ENCODE measurements around the gene TEX13D.

Gene TEX13D

GRCh38 chrX:124378643-124379042 is 46.2 kb downstream of the TEX13D start:
- DNase-seq (ENCODE audit: extremely low read depth, low read depth) = no peak
- no peak for TF ChIP-seq CTCF (IDR thresholded peaks at IDR 0.05; ENCODE audit: low read depth, low read length)

GRCh38 chrX:124383354-124383753 is 50.9 kb downstream of the TEX13D start:
- no peak for TF ChIP-seq CTCF (IDR thresholded peaks at IDR 0.05; ENCODE audit: low read depth, low read length)
- no peak for DNase-seq (ENCODE audit: extremely low read depth, low read depth)

DNA sequence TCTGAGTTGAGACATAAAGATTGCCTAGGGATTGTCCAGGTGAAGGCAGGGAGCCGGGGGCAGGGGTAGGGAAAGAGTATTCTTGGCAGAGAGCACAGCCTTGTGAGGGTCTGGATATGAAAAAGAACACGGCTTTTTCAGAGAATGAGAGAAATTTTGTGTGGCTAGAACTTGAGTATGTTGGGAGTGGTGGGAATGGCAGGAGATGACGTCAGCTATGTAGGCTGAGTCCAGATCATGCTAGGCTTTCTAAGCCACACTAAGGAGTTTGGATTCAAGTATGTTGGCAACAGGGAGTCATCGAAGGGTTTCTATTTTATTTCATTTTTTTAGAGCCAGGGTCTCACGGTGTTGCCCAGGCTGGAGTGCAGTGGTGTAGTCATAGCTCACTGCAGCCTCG is 53.9 kb downstream of the TEX13D start:
- no peak for DNase-seq (ENCODE audit: extremely low read depth, low read depth)
- TF ChIP-seq CTCF (IDR thresholded peaks at IDR 0.05; ENCODE audit: low read depth, low read length) = no peak
